ENCODE results near the gene DNASE2B. TPM values are rescaled to one million over a fixed set of nuclear protein-coding genes. Genes with fewer than 3 reads are reported as not detected.

DNASE2B gene
- total RNA-seq, 1 experiment from 2014 or later: not detected

- H3K27me3 ChIP-seq (ENCODE audit: insufficient read depth, low read length): no peaks in the 10 kb centered on the region
- no peaks in the 10 kb centered on the region for H3K79me1 ChIP-seq (ENCODE audit: insufficient read depth, low read depth, low read length, poor library complexity, severe bottlenecking)
- TF ChIP-seq CTCF (conservative IDR thresholded peaks at IDR 0.05): no peak
- Mint-ChIP-seq H3K4me3 (no peak overlapping the region), H3K27me3 (ENCODE audit: low read depth) (no peaks in the 10 kb centered on the region), H3K27ac (no peak overlapping the region), H3K36me3 (ENCODE audit: insufficient read depth in 1 of 3, low read depth in 3 of 3) (no peaks in the 10 kb centered on the region), H3K9me3 (no peaks in the 10 kb centered on the region), H3K4me1 (peaks cover 3% of the 10 kb centered on the region in 2 experiments; a peak in 1 of 4 replicates)
- no peak overlapping the region for H2AFZ ChIP-seq (ENCODE audit: low read length)
- no peak overlapping the region for H2AK5ac ChIP-seq (ENCODE audit: insufficient read length, low read length)
- H3K56ac ChIP-seq (ENCODE audit: insufficient read length, low read depth, low read length): no peak overlapping the region
- H3K4ac ChIP-seq (ENCODE audit: low read depth, low read length): no peak overlapping the region
- H4K5ac ChIP-seq (ENCODE audit: insufficient read length, low read depth, low read length): no peak overlapping the region
- no peak overlapping the region for H2BK5ac ChIP-seq (ENCODE audit: insufficient read length, low read length)
- no peak overlapping the region for H3K27ac ChIP-seq (ENCODE audit: insufficient read length, low read depth, low read length)
- no peak overlapping the region for H3K9ac ChIP-seq (ENCODE audit: extremely low read depth, insufficient read length, low read length)
- H4K20me1 ChIP-seq (ENCODE audit: control insufficient read depth, insufficient read depth, insufficient read length): no peaks in the 10 kb centered on the region
- no peak overlapping the region for H4K8ac ChIP-seq (replicated peaks; ENCODE audit: insufficient read length, low read depth, low read length)
- H3K14ac ChIP-seq (ENCODE audit: insufficient read depth, low read length): no peak overlapping the region
- no peak overlapping the region for H3K4me2 ChIP-seq (ENCODE audit: insufficient read depth, insufficient read length, low read length)
- H3K9me3 ChIP-seq (ENCODE audit: control insufficient read depth, low read depth, low read length): no peaks in the 10 kb centered on the region
- WGBS (ENCODE audit: extremely low coverage, insufficient read length, low lambda C conversion rate): no CpG with 5 or more reads among the region's 3 CpGs
- H3K23ac ChIP-seq (ENCODE audit: insufficient read length, low read depth, low read length): no peak overlapping the region
- H2BK20ac ChIP-seq (ENCODE audit: low read depth, low read length, poor library complexity, severe bottlenecking): no peak overlapping the region
- no peaks in the 10 kb centered on the region for H3K4me1 ChIP-seq (ENCODE audit: insufficient read depth, low read length)
- H3K79me2 ChIP-seq (ENCODE audit: insufficient read depth, low read length): no peaks in the 10 kb centered on the region
- H3K23me2 ChIP-seq (ENCODE audit: insufficient read length, low read depth, low read length, poor library complexity, severe bottlenecking): no peaks in the 10 kb centered on the region
- H2BK12ac ChIP-seq (ENCODE audit: insufficient read length, low read depth, low read length): no peak overlapping the region
- H3T11ph ChIP-seq (ENCODE audit: low read length): no peak overlapping the region
- no peak overlapping the region for H3K18ac ChIP-seq (ENCODE audit: insufficient read length, low read depth, low read length)
- DNase-seq: no peak
- no peak overlapping the region for H2BK15ac ChIP-seq (ENCODE audit: low read depth, low read length)
- H4K91ac ChIP-seq (ENCODE audit: insufficient read length, low read depth, low read length): no peak overlapping the region
- no peak overlapping the region for H2BK120ac ChIP-seq (ENCODE audit: low read depth, low read length, poor library complexity, severe bottlenecking)
These were observed 48.2 kb upstream of the DNASE2B start for GRCh38 chr1:84350104-84350503.

Data from H9 (cell line).